Transverse colon (tissue), 4 donors: Measurements from ENCODE around the gene PRKAA2.

Experiments used
- CTCF ChIP-seq, 5 experiments: fragments of 200-600 bp in 3 of 5; fragments of 450-650 bp in 2 of 5; sonication (generic) in 3 of 5; IDR thresholded peaks; 1 replicate in 2 of 5; 2 replicates in 3 of 5; pipeline ENCODE4 v1.5.1; 2016 to 2017; ENCODE audit warnings: antibody characterized with exemption in 5 of 5, inconsistent platforms in 3 of 5, mild to moderate bottlenecking in 2 of 5, moderate library complexity in 1 of 5
- POLR2A ChIP-seq: fragments of 450-650 bp; IDR thresholded peaks from one replicate; pipeline ENCODE4 v1.6.1; 2016; ENCODE audit warnings: antibody characterized with exemption, mild to moderate bottlenecking, moderate library complexity
- POLR2AphosphoS5 ChIP-seq, 3 donors: sonication (generic); formaldehyde crosslinking; IDR thresholded peaks; one replicate each; pipeline ENCODE4 v1.6.1; 2016; ENCODE audit warnings: antibody characterized with exemption in 3 of 3

GRCh38 chr1:56663846-56664245 lies 18.7 kb downstream of the PRKAA2 start:
- no peak for TF ChIP-seq CTCF (IDR thresholded peaks at IDR 0.05)
- no peak for TF ChIP-seq POLR2A
- no peak for TF ChIP-seq POLR2AphosphoS5 (IDR thresholded peaks at IDR 0.05)
